GM19438 (cell line): Measurements from ENCODE around the gene CA10.

ENCODE experiments used
- ATAC-seq: cut with Tn5 transposase; IDR thresholded peaks from one replicate; pipeline ENCODE4 v1.9.1; 2021; ENCODE audit warnings: low read depth; ENCODE audit not compliant: unreplicated experiment

CA10 gene

DNA sequence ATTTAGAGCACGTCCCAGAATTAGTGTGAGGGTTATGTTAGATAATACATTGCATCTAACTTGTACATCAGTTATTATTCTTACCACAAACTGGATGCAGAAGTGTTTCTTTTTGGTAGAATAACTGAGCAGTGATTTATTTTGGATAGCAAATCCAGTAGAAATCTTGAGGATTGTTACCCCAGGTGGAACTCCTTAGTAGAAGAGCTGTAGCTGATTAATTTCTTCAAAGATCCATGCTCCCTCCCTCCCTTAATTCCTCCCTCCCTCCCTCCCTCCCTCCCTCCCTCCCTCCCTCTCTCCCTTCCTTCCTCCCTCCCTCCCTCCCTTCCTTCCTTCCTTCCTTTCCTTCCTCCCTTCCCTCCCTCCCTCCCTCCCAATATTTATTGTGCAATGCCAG lies 337.7 kb downstream of the CA10 start:
- ATAC-seq, result no peak

DNA sequence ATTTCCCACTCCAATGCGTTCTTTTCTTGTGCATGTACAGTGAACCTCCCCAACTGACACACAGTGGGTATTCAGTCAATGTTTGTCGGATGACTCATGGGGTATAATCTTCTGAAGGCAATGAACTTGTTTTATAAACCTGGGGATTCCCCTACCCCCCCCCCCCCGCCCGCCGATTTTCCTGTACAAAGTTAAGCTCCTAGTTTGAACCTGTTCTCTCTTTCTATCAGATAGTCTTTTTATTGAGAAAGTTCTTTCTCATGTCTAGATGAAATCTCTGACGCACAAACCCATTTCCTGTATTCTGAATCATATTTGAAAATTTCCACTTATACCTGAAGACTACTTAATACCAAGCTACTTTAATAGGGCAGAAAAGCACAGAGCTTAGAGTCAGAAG lies 338.3 kb downstream of the CA10 start:
- no peak for ATAC-seq

DNA sequence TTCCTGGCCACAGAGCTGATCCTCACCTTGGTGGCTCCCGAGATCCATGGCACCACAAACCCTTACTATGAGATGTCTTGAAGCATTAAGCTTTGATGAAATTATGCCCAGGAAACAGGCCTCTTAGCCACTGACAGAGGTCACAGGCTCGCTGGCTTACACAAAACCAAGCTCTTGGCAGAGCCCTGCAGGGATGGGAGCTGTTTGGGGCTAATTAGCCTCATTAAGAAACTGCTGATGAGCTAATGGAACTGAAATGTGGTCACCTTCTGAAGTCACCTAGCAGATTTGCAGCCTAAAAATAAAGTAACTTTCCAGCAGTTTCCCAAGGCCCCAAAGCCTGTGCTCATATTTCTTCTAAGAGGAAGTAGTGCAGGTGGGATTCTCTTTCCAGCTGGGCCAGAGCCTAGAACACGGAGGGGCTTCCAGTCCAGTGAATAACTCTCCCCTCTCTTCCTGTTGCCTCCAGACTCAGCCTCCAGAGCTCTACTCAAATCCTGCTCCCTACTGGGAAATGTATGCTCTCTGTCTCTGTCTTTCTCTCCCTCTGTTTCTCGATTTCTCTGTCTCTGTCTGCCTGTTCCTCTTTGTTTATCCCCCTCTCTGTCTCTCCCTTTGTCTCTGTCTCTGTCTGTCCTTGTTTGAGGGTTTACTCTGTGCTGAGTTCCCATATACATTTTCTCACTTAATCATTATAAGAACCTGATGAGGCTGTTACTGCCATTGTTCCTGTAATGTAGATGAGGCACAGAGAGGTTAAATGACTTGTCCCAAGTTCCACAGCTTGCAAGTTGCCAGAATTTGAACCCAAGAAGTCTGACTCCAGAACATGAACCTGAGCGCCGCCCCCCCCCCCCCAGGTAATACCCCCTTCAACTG lies 338.9 kb downstream of the CA10 start:
- ATAC-seq, result no peak

DNA sequence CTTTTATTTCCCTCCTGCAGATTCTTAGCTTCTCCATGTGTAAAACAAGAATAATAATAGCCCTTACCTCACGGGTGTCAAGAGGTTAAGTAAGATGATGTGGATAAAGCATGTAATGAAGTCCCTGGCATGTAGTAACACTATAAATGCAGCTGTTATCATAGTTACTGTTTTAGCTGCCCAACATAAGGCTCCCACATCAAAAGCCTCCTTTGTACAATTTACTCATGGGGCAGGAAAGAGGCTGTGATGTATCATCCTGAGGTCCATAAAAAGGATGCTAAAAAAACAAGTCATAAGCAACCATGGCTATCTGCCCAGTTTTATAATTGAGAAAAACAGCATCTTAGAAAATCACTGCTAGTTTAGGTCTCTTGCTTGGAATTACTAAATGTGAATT lies 339.7 kb downstream of the CA10 start:
- ATAC-seq, result no peak

GRCh38 chr17:51817955-51818354 lies 340.6 kb downstream of the CA10 start:
- ATAC-seq, result no peak

DNA sequence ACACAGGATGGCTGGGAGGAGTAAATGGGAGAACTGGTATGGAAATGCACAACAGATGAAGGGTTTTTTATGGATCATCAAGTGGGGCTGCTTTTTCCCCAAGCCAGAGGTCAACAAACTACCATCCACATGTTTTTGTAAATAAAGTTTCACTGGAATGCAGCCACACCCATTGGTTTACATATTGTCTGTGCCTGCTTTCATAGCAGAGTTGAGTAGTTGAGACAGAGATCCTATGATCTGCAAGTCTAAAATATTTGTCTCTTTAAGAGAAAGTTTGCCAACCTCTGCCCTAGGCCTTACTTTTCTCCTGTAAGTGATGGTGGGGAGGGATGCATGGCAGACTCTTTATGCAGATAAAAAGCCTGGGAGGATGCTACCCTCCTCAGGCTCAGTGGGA lies 341.4 kb downstream of the CA10 start:
- no peak for ATAC-seq

DNA sequence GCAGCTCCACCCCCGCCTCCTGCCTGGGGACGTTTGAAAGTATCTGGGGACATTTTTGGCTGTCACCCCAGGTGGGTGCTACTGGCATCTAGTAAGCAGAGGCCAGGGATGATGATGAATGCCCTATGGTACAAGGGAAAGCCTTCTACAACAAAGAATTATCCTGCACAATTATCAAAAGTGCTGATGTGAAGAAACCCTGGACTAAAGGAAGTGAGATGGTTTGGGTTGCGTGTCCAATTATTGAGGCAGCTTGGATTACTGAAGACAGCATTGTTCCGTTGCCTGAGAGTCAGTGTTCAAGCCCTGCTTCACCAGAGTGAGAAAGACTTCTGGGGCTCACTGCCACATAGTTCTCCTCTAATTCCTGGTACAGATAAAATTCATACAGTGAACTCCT lies 343.4 kb downstream of the CA10 start:
- no peak for ATAC-seq

- no peak for ATAC-seq
These were observed 344.0 kb downstream of the CA10 start for GRCh38 chr17:51814521-51814920.

- ATAC-seq, result no peak
These were observed 344.7 kb downstream of the CA10 start for GRCh38 chr17:51813784-51814174.

DNA sequence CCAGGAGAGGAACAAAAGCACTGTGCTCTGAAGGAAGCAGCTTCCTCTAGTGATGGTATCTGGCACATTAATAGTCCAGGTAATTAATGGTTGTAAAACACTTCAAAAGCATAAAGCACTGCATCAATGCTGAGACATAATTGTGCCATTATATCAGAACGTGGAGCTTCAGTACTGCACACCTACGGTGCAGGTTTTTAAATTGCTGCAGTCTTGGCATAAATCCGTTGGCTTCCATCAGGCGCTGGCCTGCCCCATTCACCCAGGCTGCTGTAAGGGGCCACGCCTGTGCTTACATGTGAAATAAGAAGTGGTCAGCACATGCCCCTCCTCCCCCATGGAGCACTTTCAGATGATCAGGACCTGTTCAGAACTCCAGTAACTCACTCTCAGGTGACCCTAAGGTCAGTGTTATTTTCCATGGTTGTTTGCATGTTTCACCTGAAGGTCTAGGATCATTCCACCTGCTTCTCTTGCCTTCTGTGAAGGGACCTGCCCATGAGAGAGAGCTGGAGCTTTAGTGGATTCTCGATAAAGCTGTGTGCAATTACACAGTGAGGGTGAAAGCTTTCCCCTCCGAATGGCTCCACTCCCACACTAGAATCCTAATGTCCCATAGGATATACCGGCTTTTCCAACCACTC lies 345.3 kb downstream of the CA10 start:
- no peak for ATAC-seq

DNA sequence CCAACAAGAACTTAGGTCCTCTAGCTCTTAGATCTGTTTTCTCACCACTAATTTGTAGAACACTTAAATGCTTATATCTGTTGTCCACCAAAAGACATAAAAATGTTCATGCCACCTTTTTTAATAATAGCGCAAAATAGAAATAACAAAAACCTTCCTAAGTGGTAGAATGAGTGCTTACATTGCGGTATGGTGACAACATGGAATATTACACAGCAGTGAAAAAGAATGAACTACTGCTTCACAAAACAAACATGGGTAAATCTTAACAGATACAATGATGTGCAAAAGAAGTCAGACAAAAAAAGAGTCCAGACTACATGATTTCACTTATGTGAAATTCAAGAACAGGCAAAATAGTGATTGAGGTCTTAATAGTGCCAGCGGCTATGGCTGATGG lies 351.1 kb downstream of the CA10 start:
- no peak for ATAC-seq

GRCh38 chr17:51805765-51806164 lies 352.7 kb downstream of the CA10 start:
- ATAC-seq, result no peak

- ATAC-seq, result no peak
These were observed 353.3 kb downstream of the CA10 start for GRCh38 chr17:51805185-51805584.

DNA sequence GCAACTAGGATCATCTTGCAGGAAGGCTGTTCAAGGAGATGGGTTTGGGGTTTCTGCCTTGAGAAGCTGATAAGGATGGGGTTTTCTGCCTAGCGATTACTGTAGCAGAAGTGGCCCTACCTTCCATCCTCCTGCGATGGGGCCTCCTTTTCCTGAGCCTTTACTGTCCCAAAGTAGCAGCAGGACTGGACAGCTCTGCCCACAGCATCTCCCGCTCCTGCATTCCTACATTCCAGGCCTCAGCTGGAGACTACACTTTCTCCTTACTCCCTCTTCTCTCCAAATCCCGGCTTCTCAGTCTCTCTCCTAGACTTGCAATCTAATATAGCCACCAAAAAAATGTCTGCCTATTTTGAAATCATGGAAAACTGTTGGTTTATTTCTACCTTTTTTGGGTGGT lies 355.4 kb downstream of the CA10 start:
- no peak for ATAC-seq

GRCh38 chr17:51802544-51802943 lies 356.0 kb downstream of the CA10 start:
- ATAC-seq, result no peak

- ATAC-seq, result no peak
These were observed 356.9 kb downstream of the CA10 start for GRCh38 chr17:51801626-51802025.

- ATAC-seq, result no peak
These were observed 358.5 kb downstream of the CA10 start for GRCh38 chr17:51799981-51800380.

DNA sequence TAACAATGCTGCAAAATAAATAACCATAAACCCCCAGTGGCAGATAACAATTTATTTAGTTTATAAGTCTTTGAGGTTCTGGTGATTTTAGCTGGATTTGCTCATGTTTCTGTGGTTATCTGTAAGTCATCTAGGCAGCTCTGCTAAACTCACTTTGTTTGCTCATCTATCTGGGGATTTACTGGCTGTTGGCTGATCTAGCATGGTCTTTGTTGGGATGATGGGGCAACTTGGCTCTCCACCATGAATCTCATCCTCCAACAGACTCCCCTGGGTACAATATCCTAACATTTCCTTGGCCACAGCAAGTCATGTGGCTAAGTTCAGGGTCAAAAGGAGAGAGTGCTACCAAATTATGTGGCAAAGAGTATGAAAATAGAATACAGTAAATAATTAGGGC lies 359.3 kb downstream of the CA10 start:
- ATAC-seq, result no peak

DNA sequence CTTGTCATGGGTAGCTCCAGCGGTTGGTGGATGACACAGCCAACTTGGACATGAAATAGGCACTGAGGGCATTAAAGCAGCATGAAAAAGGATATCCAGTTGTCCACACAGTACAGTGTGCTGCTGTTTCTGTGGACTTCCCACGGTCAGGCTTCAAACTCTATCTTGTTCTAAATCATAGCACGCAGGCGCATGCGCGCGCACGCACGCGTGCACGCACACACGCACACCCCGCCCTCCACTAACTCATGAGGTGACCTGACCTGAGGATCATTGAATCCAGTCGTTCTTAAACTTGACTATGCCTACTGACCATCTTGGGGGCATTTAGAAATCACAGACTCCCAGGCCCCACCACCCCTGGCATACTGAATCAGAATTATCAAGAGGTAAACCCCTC lies 361.4 kb downstream of the CA10 start:
- ATAC-seq, result no peak

GRCh38 chr17:51796026-51796425 lies 362.5 kb downstream of the CA10 start:
- ATAC-seq, result no peak

DNA sequence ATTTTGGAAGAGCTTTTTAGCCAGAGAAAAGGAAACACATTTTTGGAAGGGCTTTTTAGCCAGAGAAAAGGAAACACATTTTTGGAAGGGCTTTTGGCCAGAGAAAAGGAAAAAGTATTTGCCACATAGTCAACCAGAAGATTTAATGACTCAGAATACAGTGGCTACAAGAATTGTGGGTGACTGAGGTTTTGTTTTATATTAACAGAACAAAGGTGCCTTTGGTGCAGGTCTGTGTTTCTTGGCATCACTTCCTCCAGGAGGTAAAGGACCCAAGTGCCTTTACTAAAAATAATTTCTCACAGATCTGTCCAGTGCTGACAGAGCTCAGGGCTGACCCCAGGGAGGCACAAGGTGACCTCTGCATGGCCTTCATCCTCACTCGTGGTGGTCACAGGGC lies 363.1 kb downstream of the CA10 start:
- ATAC-seq, result no peak

DNA sequence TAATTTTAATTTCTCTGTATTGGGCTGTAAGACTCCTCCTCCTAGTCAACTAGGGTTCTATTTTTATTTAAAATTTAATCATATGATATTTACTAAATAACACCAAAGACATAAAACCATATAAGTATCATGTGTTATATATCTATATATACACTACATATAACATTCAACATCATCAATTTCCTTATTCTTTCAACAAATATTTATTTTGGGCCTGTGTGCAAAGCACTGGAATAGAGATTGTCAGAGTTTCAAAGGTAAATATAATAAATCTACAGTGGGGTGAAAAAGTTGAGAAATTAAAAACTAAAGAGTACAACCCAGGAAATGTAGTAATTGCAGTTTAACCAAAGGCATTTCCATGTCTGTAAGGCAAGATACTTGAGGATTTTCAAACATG lies 364.0 kb downstream of the CA10 start:
- no peak for ATAC-seq
